ENCODE measurements around the gene USP10.

The USP10 gene

GRCh38 chr16:84660973-84661372 lies 38.8 kb upstream of the USP10 start:
- Histone ChIP-seq H3K36me3 (ENCODE audit: control insufficient read depth, insufficient read depth, low read length) (peaks cover 66% of the 10 kb centered on the region), H3K27ac (ENCODE audit: low read depth, low read length) (no peak overlapping the region), H3K27me3 (ENCODE audit: control insufficient read depth, insufficient read depth, low read length) (no peaks in the 10 kb centered on the region), H3K4me3 (ENCODE audit: low read depth, low read length) (no peak overlapping the region), H3K9ac (ENCODE audit: low read length) (no peak overlapping the region), H3K4me1 (ENCODE audit: control insufficient read depth, insufficient read depth, low read length) (0 out of 2 replicates have a peak, but pooled peaks cover 5% of the 10 kb centered on the region), H3K9me3 (ENCODE audit: control insufficient read depth, insufficient read depth, low read depth, low read length) (no peaks in the 10 kb centered on the region)

DNA sequence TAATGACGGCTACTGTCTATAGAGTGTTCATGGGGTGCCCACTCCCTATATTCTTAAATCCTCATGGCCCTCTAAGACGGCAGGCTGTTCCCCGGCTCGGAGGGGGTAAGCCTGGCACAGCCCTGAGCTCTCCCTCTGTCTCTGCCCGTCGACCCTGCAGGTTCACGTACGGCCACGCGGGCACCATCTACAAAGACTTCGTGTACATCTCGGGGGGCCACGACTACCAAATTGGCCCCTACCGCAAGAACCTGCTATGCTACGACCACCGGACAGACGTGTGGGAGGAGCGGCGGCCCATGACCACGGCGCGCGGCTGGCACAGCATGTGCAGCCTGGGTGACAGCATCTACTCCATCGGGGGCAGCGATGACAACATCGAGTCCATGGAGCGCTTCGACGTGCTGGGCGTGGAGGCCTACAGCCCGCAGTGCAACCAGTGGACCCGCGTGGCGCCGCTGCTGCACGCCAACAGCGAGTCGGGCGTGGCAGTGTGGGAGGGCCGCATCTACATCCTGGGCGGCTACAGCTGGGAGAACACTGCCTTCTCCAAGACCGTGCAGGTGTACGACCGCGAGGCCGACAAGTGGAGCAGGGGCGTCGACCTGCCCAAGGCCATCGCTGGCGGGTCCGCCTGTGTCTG lies 38.3 kb upstream of the USP10 start:
- H3K4me1 ChIP-seq (ENCODE audit: control insufficient read depth, insufficient read depth, low read length) = 0 out of 2 replicates have a peak, but pooled peaks cover 5% of the 10 kb centered on the region
- no peak overlapping the region for H3K27ac ChIP-seq (ENCODE audit: low read depth, low read length)
- H3K36me3 ChIP-seq (ENCODE audit: control insufficient read depth, insufficient read depth, low read length) = peaks cover 65% of the 10 kb centered on the region

DNA sequence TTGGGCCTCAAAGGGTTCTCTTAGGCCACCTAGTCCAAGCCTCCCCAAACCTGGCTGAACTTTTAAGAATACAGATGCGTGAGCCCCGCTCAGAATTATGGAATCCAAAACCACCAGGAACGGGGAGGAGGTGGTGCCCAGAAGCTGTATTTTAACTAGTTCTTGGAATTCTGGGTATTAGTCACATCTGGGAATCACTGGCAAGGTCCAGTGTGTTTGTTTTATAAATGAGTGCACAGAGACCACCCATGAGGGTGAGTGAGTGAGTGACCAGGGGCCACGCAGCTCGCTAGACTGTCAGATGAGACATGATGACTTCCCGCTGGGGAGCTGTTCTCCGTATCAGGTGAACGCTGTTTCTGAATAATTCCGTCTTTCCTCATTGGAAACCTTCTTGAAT lies 37.3 kb upstream of the USP10 start:
- Histone ChIP-seq H3K36me3 (ENCODE audit: control insufficient read depth, insufficient read depth, low read length) (peaks cover 56% of the 10 kb centered on the region), H3K9ac (ENCODE audit: low read length) (no peak overlapping the region)

More for the DNA sequence above, 38.3 kb upstream of the USP10 start:
- Histone ChIP-seq H3K4me3 (ENCODE audit: low read depth, low read length) (no peak overlapping the region), H3K27me3 (ENCODE audit: control insufficient read depth, insufficient read depth, low read length) (no peaks in the 10 kb centered on the region), H3K9ac (ENCODE audit: low read length) (no peak overlapping the region), H3K9me3 (ENCODE audit: control insufficient read depth, insufficient read depth, low read depth, low read length) (no peaks in the 10 kb centered on the region)

GRCh38 chr16:84663433-84664101 lies 36.2 kb upstream of the USP10 start:
- Histone ChIP-seq H3K9ac (ENCODE audit: low read length) (no peak overlapping the region), H3K36me3 (ENCODE audit: control insufficient read depth, insufficient read depth, low read length) (peaks cover 45% of the 10 kb centered on the region), H3K4me1 (ENCODE audit: control insufficient read depth, insufficient read depth, low read length) (peaks cover 21% of the 10 kb centered on the region), H3K4me3 (ENCODE audit: low read depth, low read length) (no peak overlapping the region), H3K27ac (ENCODE audit: low read depth, low read length) (no peak overlapping the region), H3K27me3 (ENCODE audit: control insufficient read depth, insufficient read depth, low read length) (no peaks in the 10 kb centered on the region), H3K9me3 (ENCODE audit: control insufficient read depth, insufficient read depth, low read depth, low read length) (no peaks in the 10 kb centered on the region)

More for the DNA sequence above, 37.3 kb upstream of the USP10 start:
- H3K4me3 ChIP-seq (ENCODE audit: low read depth, low read length) = no peak overlapping the region
- H3K27ac ChIP-seq (ENCODE audit: low read depth, low read length) = no peak overlapping the region
- no peaks in the 10 kb centered on the region for H3K27me3 ChIP-seq (ENCODE audit: control insufficient read depth, insufficient read depth, low read length)
- peaks cover 11% of the 10 kb centered on the region for H3K4me1 ChIP-seq (ENCODE audit: control insufficient read depth, insufficient read depth, low read length)
- H3K9me3 ChIP-seq (ENCODE audit: control insufficient read depth, insufficient read depth, low read depth, low read length) = no peaks in the 10 kb centered on the region

DNA sequence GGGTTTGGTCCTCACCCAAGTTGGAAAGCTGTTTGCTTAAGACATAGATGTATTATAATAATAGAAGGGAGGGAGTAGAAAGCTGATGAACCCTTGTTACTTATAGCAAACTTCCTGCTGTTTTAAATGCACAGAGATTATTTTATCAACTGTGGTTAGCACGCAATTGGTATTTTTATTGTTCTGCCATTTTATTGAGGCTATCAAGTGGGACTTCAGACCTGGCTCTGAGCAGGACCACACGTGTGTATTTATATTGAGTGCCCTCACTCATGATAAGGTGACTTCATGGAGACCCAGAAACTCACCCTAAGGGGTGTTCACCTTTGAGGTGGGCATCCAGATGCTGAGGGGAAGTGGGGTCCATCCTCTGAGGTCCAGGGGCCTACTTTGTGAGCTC lies 34.4 kb upstream of the USP10 start:
- peaks cover 23% of the 10 kb centered on the region for H3K4me1 ChIP-seq (ENCODE audit: control insufficient read depth, insufficient read depth, low read length)
- no peak overlapping the region for H3K9ac ChIP-seq (ENCODE audit: low read length)
- H3K9me3 ChIP-seq (ENCODE audit: control insufficient read depth, insufficient read depth, low read depth, low read length) = no peaks in the 10 kb centered on the region
- peaks cover 30% of the 10 kb centered on the region for H3K36me3 ChIP-seq (ENCODE audit: control insufficient read depth, insufficient read depth, low read length)
- no peaks in the 10 kb centered on the region for H3K27me3 ChIP-seq (ENCODE audit: control insufficient read depth, insufficient read depth, low read length)
- H3K4me3 ChIP-seq (ENCODE audit: low read depth, low read length) = no peak overlapping the region
- H3K27ac ChIP-seq (ENCODE audit: low read depth, low read length) = no peak overlapping the region

- no peaks in the 10 kb centered on the region for H3K9me3 ChIP-seq (ENCODE audit: control insufficient read depth, insufficient read depth, low read depth, low read length)
- H3K4me3 ChIP-seq (ENCODE audit: low read depth, low read length) = no peak overlapping the region
- H3K9ac ChIP-seq (ENCODE audit: low read length) = no peak overlapping the region
- H3K27ac ChIP-seq (ENCODE audit: low read depth, low read length) = no peak overlapping the region
- H3K4me1 ChIP-seq (ENCODE audit: control insufficient read depth, insufficient read depth, low read length) = peaks cover 23% of the 10 kb centered on the region
- H3K36me3 ChIP-seq (ENCODE audit: control insufficient read depth, insufficient read depth, low read length) = peaks cover 26% of the 10 kb centered on the region
- no peaks in the 10 kb centered on the region for H3K27me3 ChIP-seq (ENCODE audit: control insufficient read depth, insufficient read depth, low read length)
Observed at GRCh38 chr16:84665843-84666242, 34.0 kb upstream of the USP10 start.

GRCh38 chr16:84667600-84668309 lies 32.0 kb upstream of the USP10 start:
- Histone ChIP-seq H3K36me3 (ENCODE audit: control insufficient read depth, insufficient read depth, low read length) (peaks cover 9% of the 10 kb centered on the region; the same call in 1 of the 2 replicates), H3K9me3 (ENCODE audit: control insufficient read depth, insufficient read depth, low read depth, low read length) (no peaks in the 10 kb centered on the region), H3K27ac (ENCODE audit: low read depth, low read length) (0 out of 2 replicates have a peak overlapping the region, but pooled peaks have one; percentile 56), H3K27me3 (ENCODE audit: control insufficient read depth, insufficient read depth, low read length) (no peaks in the 10 kb centered on the region), H3K4me1 (ENCODE audit: control insufficient read depth, insufficient read depth, low read length) (peaks cover 23% of the 10 kb centered on the region), H3K9ac (ENCODE audit: low read length) (no peak overlapping the region), H3K4me3 (ENCODE audit: low read depth, low read length) (no peak overlapping the region)

DNA sequence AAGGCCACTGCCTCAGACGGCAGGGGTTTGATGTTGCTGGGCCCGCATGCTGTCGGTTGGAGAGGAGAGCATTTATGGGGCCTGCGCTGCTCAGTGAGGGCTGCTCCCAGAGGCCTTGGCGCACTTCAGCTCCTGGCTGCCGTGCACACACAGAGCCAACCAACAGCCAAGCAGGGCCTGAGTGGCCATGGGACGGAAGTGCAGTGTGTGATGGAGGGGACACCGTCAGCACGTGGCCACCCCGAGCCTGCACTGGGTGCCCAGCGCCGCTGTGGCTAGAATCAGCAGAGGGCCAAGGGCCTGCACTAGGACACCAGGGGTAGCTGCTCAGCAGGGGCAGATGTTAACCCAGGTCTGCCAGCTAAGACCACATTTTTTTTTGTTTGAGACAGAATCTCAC lies 29.7 kb upstream of the USP10 start:
- Histone ChIP-seq H3K27me3 (ENCODE audit: control insufficient read depth, insufficient read depth, low read length) (no peaks in the 10 kb centered on the region), H3K27ac (ENCODE audit: low read depth, low read length) (no peak overlapping the region), H3K9ac (ENCODE audit: low read length) (no peak overlapping the region)

GRCh38 chr16:84672276-84673202 lies 27.3 kb upstream of the USP10 start:
- Histone ChIP-seq H3K27ac (ENCODE audit: low read depth, low read length) (no peak overlapping the region), H3K36me3 (ENCODE audit: control insufficient read depth, insufficient read depth, low read length) (no peaks in the 10 kb centered on the region), H3K4me3 (ENCODE audit: low read depth, low read length) (no peak overlapping the region), H3K27me3 (ENCODE audit: control insufficient read depth, insufficient read depth, low read length) (no peaks in the 10 kb centered on the region), H3K4me1 (ENCODE audit: control insufficient read depth, insufficient read depth, low read length) (peaks cover 17% of the 10 kb centered on the region), H3K9ac (ENCODE audit: low read length) (no peak overlapping the region), H3K9me3 (ENCODE audit: control insufficient read depth, insufficient read depth, low read depth, low read length) (no peaks in the 10 kb centered on the region)

More for the DNA sequence above, 29.7 kb upstream of the USP10 start:
- Histone ChIP-seq H3K4me1 (ENCODE audit: control insufficient read depth, insufficient read depth, low read length) (peaks cover 18% of the 10 kb centered on the region), H3K9me3 (ENCODE audit: control insufficient read depth, insufficient read depth, low read depth, low read length) (no peaks in the 10 kb centered on the region), H3K36me3 (ENCODE audit: control insufficient read depth, insufficient read depth, low read length) (no peaks in the 10 kb centered on the region), H3K4me3 (ENCODE audit: low read depth, low read length) (no peak overlapping the region)

- no peak overlapping the region for H3K4me3 ChIP-seq (ENCODE audit: low read depth, low read length)
- no peak overlapping the region for H3K27ac ChIP-seq (ENCODE audit: low read depth, low read length)
- no peak overlapping the region for H3K9ac ChIP-seq (ENCODE audit: low read length)
- no peaks in the 10 kb centered on the region for H3K27me3 ChIP-seq (ENCODE audit: control insufficient read depth, insufficient read depth, low read length)
- H3K36me3 ChIP-seq (ENCODE audit: control insufficient read depth, insufficient read depth, low read length) = no peaks in the 10 kb centered on the region
- H3K4me1 ChIP-seq (ENCODE audit: control insufficient read depth, insufficient read depth, low read length) = peaks cover 17% of the 10 kb centered on the region
- H3K9me3 ChIP-seq (ENCODE audit: control insufficient read depth, insufficient read depth, low read depth, low read length) = no peaks in the 10 kb centered on the region
Observed at GRCh38 chr16:84673203-84673535, 26.6 kb upstream of the USP10 start.
